ENCODE results near the gene BLOC1S4. TPM values are rescaled to one million over a fixed set of nuclear protein-coding genes. Genes with fewer than 3 reads are reported as not detected.

BLOC1S4 gene
- total RNA-seq, 1 experiment from 2014 or later, result 14.9 TPM

GRCh38 chr4:6740347-6740746 is 24.4 kb downstream of the BLOC1S4 start:
- Mint-ChIP-seq H3K27ac (no peak overlapping the region), H3K27me3 (ENCODE audit: low read depth) (peaks cover 1% of the 10 kb centered on the region), H3K4me1 (0 out of 4 replicates have a peak, but pooled peaks cover 0 to 5% of the 10 kb centered on the region in 2 experiments), H3K9me3 (peaks cover 6 to 8% of the 10 kb centered on the region in 2 experiments; a peak in 2 of 5 replicates), H3K36me3 (ENCODE audit: insufficient read depth in 1 of 3, low read depth in 3 of 3) (no peaks in the 10 kb centered on the region; a peak in 1 of 7 replicates), H3K4me3 (no peak overlapping the region)
- Histone ChIP-seq H4K8ac (replicated peaks; ENCODE audit: insufficient read length, low read depth, low read length) (no peak overlapping the region), H3K56ac (ENCODE audit: insufficient read length, low read depth, low read length) (no peak overlapping the region), H3K27ac (ENCODE audit: insufficient read length, low read depth, low read length) (no peak overlapping the region), H4K5ac (ENCODE audit: insufficient read length, low read depth, low read length) (no peak overlapping the region), H2BK12ac (ENCODE audit: insufficient read length, low read depth, low read length) (no peak overlapping the region), H2AK5ac (ENCODE audit: insufficient read length, low read length) (no peak overlapping the region), H3K4ac (ENCODE audit: low read depth, low read length) (no peak overlapping the region), H3K9ac (ENCODE audit: extremely low read depth, insufficient read length, low read length) (no peak overlapping the region), H2BK5ac (ENCODE audit: insufficient read length, low read length) (no peak overlapping the region), H2AFZ (ENCODE audit: low read length) (no peak overlapping the region), H2BK20ac (ENCODE audit: low read depth, low read length, poor library complexity, severe bottlenecking) (no peak overlapping the region), H4K91ac (ENCODE audit: insufficient read length, low read depth, low read length) (no peak overlapping the region), H3K4me1 (ENCODE audit: insufficient read depth, low read length) (no peaks in the 10 kb centered on the region), H3K14ac (ENCODE audit: insufficient read depth, low read length) (no peak overlapping the region), H3K23me2 (ENCODE audit: insufficient read length, low read depth, low read length, poor library complexity, severe bottlenecking) (no peaks in the 10 kb centered on the region), H3K4me2 (ENCODE audit: insufficient read depth, insufficient read length, low read length) (no peak overlapping the region), H3K27me3 (ENCODE audit: insufficient read depth, low read length) (no peaks in the 10 kb centered on the region), H3K9me3 (ENCODE audit: control insufficient read depth, low read depth, low read length) (no peaks in the 10 kb centered on the region), H3K18ac (ENCODE audit: insufficient read length, low read depth, low read length) (no peak overlapping the region), H3K79me2 (ENCODE audit: insufficient read depth, low read length) (no peaks in the 10 kb centered on the region), H4K20me1 (ENCODE audit: control insufficient read depth, insufficient read depth, insufficient read length) (peaks cover 2% of the 10 kb centered on the region), H3K79me1 (ENCODE audit: insufficient read depth, low read depth, low read length, poor library complexity, severe bottlenecking) (no peaks in the 10 kb centered on the region), H2BK15ac (ENCODE audit: low read depth, low read length) (no peak overlapping the region), H3T11ph (ENCODE audit: low read length) (no peak overlapping the region), H2BK120ac (ENCODE audit: low read depth, low read length, poor library complexity, severe bottlenecking) (no peak overlapping the region), H3K23ac (ENCODE audit: insufficient read length, low read depth, low read length) (no peak overlapping the region)
- no peak for TF ChIP-seq CTCF (conservative IDR thresholded peaks at IDR 0.05)
- no peak for DNase-seq
- no CpG with 5 or more reads among the region's 8 CpGs for WGBS (ENCODE audit: extremely low coverage, insufficient read length, low lambda C conversion rate)
